T1000 (cell line): Measurements from ENCODE around the gene NUDT13.

Experiments
- DNase-seq: peaks from one replicate; lab custom pipeline; 2025; ENCODE audit warnings: mixed read lengths; lab: John Stamatoyannopoulos, UW

The NUDT13 gene

GRCh38 chr10:73163096-73163495 is 52.8 kb downstream of the NUDT13 start:
- DNase-seq, result no peak

GRCh38 chr10:73166972-73167371 is 56.7 kb downstream of the NUDT13 start:
- DNase-seq, result no peak

DNA sequence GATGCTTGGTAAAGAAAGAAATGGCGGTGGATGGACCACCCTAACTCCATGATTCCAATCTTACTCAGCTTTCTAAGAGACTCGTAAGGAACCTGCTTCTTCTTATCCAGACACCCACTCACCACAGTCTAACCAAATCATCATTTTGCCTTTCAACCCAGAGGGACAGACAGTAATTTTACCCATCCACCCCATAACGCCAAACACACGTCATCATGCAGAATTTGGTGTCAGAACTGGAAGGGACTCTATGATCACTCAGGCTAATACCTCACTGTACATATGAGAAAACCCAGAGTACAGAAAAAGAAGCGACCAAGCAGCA is 57.2 kb downstream of the NUDT13 start:
- DNase-seq, result no peak

- peak; percentile 78 for DNase-seq
These were observed 57.7 kb downstream of the NUDT13 start, which contains the start of the genes ECD and FAM149B1 for GRCh38 chr10:73167783-73168464. Gene ECD, minus strand, starts transcription at chr10:73168008. Its CDS starts 4,071 bp downstream, at chr10:73163937. Gene FAM149B1, plus strand, starts transcription at chr10:73168119. Its CDS starts 221 bp downstream, at chr10:73168340.

GRCh38 chr10:73168465-73168803 is 58.2 kb downstream of the NUDT13 start:
- no peak for DNase-seq

- DNase-seq, result no peak
These were observed 59.1 kb downstream of the NUDT13 start for GRCh38 chr10:73169320-73169719.

DNA sequence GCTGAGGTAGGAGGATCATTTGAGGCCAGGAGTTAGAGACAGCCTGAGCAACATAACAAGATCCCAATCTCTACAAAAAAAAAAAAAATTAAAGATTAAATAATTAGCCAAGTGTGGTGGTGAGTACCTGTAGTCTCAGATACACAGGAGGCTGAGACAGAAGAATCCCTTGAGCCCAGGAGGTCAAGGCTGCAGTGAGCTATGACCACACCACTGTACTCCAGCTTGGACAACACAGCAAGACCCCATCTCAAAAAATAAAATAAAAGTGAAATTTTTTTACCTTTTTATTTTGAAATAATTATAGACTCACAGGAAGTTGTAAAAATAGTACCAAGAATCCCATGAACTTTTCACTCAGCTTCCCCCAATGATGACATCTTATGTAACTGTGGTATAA is 62.6 kb downstream of the NUDT13 start:
- no peak for DNase-seq

GRCh38 chr10:73174148-73174925 is 64.1 kb downstream of the NUDT13 start:
- DNase-seq, result no peak
